ENCODE data around the gene CHD6.

DNA sequence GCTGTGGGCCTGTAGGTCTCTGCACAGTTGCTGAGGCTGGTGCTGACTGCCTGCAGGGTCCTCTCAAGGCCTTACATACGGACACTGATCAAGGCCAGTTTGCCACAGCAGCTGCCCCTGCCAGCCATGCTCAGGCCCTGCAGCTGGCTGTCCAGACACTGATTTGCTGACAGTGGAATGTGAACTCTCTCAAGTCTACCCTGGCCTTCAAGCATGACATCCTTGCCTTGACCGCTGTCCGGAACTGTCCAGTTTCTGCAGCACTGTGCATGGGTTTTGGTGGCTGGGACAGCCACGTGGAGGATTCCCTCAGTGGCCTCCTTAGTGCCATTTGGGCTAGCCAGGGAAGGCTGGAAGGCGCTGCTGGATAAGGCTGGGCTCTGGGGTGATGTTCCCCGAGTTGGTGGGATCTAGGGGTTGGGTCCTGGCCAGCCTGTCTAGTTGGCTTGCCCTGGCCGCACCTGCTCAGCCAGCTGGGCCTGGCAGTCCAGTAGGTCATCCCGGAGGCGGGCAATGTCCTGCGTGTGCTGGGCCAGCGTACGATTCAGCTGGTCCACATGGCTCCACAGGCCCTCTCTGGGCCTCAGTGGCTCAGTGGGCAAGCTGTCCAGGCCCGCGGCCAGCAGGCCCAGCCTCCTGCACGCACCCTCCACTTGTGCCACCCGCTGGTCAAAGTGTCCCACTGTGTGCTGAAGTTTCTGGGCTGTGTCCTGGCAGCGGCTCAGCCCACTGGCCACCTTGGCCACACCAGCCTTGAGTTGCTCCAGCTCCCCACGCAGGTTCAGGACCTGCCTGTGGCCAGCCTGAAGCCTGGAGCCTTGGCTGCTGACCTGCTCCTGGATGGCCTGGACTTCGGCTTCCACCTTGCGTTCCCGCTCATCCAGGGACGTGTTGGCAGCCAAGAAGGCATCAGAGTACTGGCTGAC is 257.1 kb downstream of the CHD6 start:
- TF ChIP-seq CTCF (IDR thresholded peaks at IDR 0.05) (no peak), POLR2A (IDR thresholded peaks at IDR 0.05) (no peak)

Data from heart left ventricle (tissue), 13 donors.